Esophagus squamous epithelium (tissue), 5 donors: ENCODE results near the gene OR2V2. TPM values are rescaled to one million over a fixed set of nuclear protein-coding genes. Genes with fewer than 3 reads are reported as not detected.

Experiments used
- DNase-seq: peaks from one replicate; lab custom pipeline; 2025; lab: John Stamatoyannopoulos, UW
- H3K27ac ChIP-seq, 4 donors: fragments of 200-600 bp; sonication (generic); one replicate each; pipeline ENCODE4 v1.5.1; 2016 to 2019; ENCODE audit warnings: mild to moderate bottlenecking in 1 of 4
- H3K27me3 ChIP-seq, 4 donors: fragments of 200-600 bp; sonication (generic); 1 replicate in 3 of 4; 2 replicates in 1 of 4; pipeline versions ENCODE4 v1.5.1 to v1.6.0; 2017 to 2021; ENCODE audit warnings: antibody characterized with exemption in 1 of 4
- H3K36me3 ChIP-seq, 3 donors: fragments of 200-600 bp; sonication (generic); one replicate each; pipeline ENCODE4 v1.5.1; 2016 to 2019
- H3K4me1 ChIP-seq, 3 donors: fragments of 200-600 bp; sonication (generic); one replicate each; pipeline ENCODE4 v1.5.1; 2017 to 2019
- H3K4me3 ChIP-seq, 4 donors: fragments of 200-600 bp; sonication (generic); 1 replicate in 3 of 4; 2 replicates in 1 of 4; pipeline ENCODE4 v1.5.1; 2016 to 2019; ENCODE audit warnings: mild to moderate bottlenecking in 2 of 4, moderate library complexity in 1 of 4
- H3K9me3 ChIP-seq, 3 donors: fragments of 200-600 bp; sonication (generic); one replicate each; pipeline ENCODE4 v1.5.1; 2016 to 2019
- POLR2A ChIP-seq, 4 donors: fragments of 450-650 bp; IDR thresholded peaks; one replicate each; pipeline ENCODE4 v1.6.1; 2017; ENCODE audit warnings: antibody characterized with exemption in 4 of 4, mild to moderate bottlenecking in 4 of 4, moderate library complexity in 3 of 4
- WGBS, 2 donors: methylation state at CpG; one replicate each; pipeline ENCODE4 v1.1.5; 2018; 5-methylcytosine and 5-hydroxymethylcytosine counted together
- intact Hi-C: fragments of 100-400 bp; cut with DNase I; formaldehyde crosslinking; loops from one replicate; pipeline ENCODE4 v1.15.0; 2022
- total RNA-seq, 4 donors: library from RNA; depleted of rRNA; stranded (reverse); fragments of >200 nt; gene quantifications; one replicate each; pipeline ENCODE4 v1.1.0, GENCODE V29; 2016
- TF ChIP-seq, protein P1 (sequence below), 6 experiments: fragments of 450-650 bp in 4 of 6; fragments of 200-600 bp in 2 of 6; sonication (generic) in 2 of 6; IDR thresholded peaks; one replicate each; pipeline ENCODE4 v1.5.1; 2016 to 2019; ENCODE audit warnings: antibody characterized with exemption in 6 of 6, mild to moderate bottlenecking in 4 of 6, moderate library complexity in 4 of 6
- donor health status: DM: yes; HTN: yes; CAD: no.

Gene OR2V2
- total RNA-seq, 4 donors from 2014 or later: not detected

DNA sequence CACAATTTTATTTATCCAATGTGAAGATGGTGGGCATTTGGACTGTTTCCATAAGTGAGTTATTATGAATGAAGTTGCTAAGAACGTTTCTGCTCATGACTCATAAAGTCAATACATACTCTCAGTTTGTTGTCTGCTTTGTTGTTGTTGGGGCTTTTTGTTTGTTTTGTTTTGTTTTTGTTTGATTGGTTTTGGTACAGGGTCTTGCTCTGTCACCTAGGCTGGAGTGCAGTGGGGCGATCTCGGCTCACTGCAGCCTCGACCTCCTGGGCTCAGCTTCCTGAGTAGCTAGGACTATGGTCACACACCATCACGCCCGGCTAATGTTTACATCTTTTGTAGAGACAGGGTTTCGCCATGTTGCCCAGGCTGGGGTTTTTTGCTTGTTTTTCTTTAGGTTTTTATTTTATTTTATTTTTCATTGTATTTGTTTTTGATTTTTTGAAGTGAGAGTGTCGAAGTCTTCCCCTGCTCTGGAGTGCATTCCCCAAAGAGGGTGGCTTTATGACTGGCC, 39.7 kb downstream of the OR2V2 start:
- 34 to 37% methylated on average over 8 of the region's 8 CpGs for WGBS, 2 donors
- Histone ChIP-seq H3K36me3 (no peaks in the 10 kb centered on the region), H3K4me3 (peak overlapping the region in 2 of 4 donors; percentile 79 to 84), H3K27ac (peak overlapping the region in 3 of 4 donors; percentile 90 to 93 (median 91)), H3K27me3 (no peaks in the 10 kb centered on the region), H3K9me3 (no peaks in the 10 kb centered on the region), H3K4me1 (peaks cover 5 to 71% (median 29%) of the 10 kb centered on the region in 3 donors)
- intact Hi-C loops: loop anchor here (10.0 kb wide), 1 partner anchor 78 kb away; the partner anchor contains the start of gene TRIM52
- no peak for TF ChIP-seq POLR2A (IDR thresholded peaks at IDR 0.05)
- TF ChIP-seq, protein P1, sequence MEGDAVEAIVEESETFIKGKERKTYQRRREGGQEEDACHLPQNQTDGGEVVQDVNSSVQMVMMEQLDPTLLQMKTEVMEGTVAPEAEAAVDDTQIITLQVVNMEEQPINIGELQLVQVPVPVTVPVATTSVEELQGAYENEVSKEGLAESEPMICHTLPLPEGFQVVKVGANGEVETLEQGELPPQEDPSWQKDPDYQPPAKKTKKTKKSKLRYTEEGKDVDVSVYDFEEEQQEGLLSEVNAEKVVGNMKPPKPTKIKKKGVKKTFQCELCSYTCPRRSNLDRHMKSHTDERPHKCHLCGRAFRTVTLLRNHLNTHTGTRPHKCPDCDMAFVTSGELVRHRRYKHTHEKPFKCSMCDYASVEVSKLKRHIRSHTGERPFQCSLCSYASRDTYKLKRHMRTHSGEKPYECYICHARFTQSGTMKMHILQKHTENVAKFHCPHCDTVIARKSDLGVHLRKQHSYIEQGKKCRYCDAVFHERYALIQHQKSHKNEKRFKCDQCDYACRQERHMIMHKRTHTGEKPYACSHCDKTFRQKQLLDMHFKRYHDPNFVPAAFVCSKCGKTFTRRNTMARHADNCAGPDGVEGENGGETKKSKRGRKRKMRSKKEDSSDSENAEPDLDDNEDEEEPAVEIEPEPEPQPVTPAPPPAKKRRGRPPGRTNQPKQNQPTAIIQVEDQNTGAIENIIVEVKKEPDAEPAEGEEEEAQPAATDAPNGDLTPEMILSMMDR (IDR thresholded peaks at IDR 0.05): no peak
- DNase-seq: no peak

DNA sequence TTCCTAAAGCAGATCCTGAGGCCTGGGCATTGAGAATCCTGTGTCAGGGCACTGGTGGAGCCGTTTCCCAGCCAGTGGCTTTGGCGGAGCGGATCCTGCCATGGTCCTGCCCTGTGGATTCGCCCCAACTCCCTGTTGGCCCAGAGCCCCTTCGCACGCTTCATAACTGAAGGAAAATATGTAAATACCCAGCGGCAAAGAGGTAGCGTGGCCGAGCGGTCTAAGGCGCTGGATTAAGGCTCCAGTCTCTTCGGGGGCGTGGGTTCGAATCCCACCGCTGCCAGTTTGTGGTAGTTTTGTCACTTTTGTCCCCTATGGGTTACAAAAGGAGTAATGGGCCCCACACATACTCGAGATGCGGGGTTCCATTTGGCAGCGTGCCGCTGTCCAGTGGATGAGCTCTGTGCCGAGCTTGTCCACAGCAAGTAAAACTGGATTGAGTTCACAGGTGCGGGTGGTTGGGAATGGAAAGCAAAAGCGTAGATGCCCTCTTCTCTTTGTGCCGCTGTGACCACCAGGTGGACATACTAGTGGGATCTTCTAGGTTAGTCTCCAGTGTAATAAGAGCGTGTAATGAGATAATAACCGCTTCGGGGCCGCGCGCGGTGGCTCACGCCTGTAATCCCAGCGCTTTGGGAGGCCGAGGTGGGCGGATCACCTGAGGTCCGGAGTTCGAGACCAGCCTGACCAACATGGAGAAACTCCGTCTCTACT, 40.3 kb downstream of the OR2V2 start:
- intact Hi-C loops: loop anchor here (10.0 kb wide), 1 partner anchor 77 kb away; the partner anchor contains the start of gene TRIM52
- DNase-seq: no peak
- H3K9me3 ChIP-seq: no peaks in the 10 kb centered on the region
- H3K36me3 ChIP-seq: no peaks in the 10 kb centered on the region
- H3K4me1 ChIP-seq: peaks cover 10 to 74% (median 24%) of the 10 kb centered on the region in 3 donors
- TF ChIP-seq, protein P1 (IDR thresholded peaks at IDR 0.05): peak in 2 of 6 experiments; percentile 14 to 36
- TF ChIP-seq POLR2A (IDR thresholded peaks at IDR 0.05): no peak
- WGBS, 2 donors: 2 to 8% methylated on average over 27 to 32 of the region's 37 CpGs
- peak overlapping the region; percentile 37 to 93 (median 90) for H3K27ac ChIP-seq
- no peaks in the 10 kb centered on the region for H3K27me3 ChIP-seq
- H3K4me3 ChIP-seq: peak overlapping the region; percentile 64 to 96 (median 82)

DNA sequence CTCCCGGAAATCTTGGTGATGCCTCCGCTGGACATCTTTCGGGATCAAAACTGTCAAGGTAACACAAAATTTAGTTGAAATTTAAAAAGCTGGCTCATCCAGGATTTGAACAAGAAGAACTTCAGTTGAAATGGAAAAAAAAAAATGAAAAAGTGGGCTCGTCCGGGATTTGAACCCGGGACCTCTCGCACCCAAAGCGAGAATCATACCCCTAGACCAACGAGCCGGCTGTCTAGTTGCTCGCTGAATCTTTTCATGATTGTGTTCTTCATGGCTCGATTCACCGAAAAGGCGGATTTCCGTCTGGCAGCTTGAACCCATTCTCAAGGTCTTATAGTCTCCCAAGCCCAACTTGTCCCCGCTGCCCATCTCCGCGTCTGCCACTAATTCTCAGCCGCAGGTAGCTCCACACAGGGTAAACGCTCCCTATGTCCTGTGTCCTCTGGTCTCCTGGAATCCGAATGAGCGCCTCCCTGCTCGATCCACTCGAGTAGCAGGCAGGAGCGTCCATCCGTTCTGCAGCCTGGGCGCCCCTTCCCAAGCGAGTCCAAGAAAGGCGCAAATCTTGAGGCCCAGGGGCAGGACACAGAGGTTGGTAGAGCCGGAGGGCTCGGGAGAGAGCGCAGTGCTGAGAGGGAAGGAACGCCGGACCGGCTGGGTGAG, 41.4 kb downstream of the OR2V2 start:
- H3K9me3 ChIP-seq: no peaks in the 10 kb centered on the region
- DNase-seq: no peak
- H3K27ac ChIP-seq: peak overlapping the region; percentile 90 to 93 (median 90)
- TF ChIP-seq, protein P1 (IDR thresholded peaks at IDR 0.05): no peak
- no peak for TF ChIP-seq POLR2A (IDR thresholded peaks at IDR 0.05)
- intact Hi-C loops: loop anchor here (10.0 kb wide), 1 partner anchor 76 kb away; the partner anchor contains the start of gene TRIM52
- H3K4me3 ChIP-seq: peak overlapping the region; percentile 64 to 96 (median 82)
- WGBS, 2 donors: 0% methylated on average over 22 to 26 of the region's 35 CpGs
- peaks cover 12 to 75% (median 19%) of the 10 kb centered on the region in 3 donors for H3K4me1 ChIP-seq
- peaks cover 0 to under 1% (median 0%) of the 10 kb centered on the region in 3 donors for H3K36me3 ChIP-seq
- H3K27me3 ChIP-seq: no peaks in the 10 kb centered on the region

DNA sequence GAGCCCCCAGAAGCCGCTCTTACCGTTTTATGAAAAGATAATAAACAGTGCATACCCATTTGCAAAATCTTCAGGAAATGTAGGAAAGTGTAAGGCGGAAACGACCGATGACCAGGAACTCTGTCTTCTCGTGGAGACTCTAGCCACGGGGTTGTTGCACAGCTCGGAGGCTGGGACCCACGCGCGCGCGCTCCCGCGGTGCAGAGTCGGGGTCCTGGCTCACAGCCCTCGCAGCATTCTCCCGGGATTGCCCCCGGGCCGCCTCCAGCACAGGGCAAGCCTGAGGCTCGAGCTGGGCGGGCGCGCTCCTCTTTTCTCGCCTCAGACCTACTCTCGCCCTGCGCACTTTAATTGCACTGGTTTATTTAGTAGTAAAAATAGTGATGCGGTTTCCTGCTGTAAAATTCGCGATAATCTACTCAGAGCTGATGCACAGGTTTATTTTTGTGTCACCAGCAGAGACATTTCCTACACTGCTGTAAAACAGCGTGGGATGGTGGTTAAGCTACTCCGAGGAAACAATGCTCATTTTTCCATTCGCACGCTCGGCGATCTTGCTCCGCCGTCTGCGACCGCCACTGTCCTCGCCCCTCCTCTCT, 42.1 kb downstream of the OR2V2 start:
- no peaks in the 10 kb centered on the region for H3K9me3 ChIP-seq
- TF ChIP-seq POLR2A (IDR thresholded peaks at IDR 0.05): no peak
- TF ChIP-seq, protein P1 (IDR thresholded peaks at IDR 0.05): no peak
- peaks cover 12 to 69% (median 12%) of the 10 kb centered on the region in 3 donors for H3K4me1 ChIP-seq
- intact Hi-C loops: loop anchor here (10.0 kb wide), 1 partner anchor 75 kb away; the partner anchor contains the start of gene TRIM52
- H3K36me3 ChIP-seq: peaks cover 0 to 7% (median 0%) of the 10 kb centered on the region in 3 donors
- peak overlapping the region; percentile 64 to 96 (median 82) for H3K4me3 ChIP-seq
- no peaks in the 10 kb centered on the region for H3K27me3 ChIP-seq
- WGBS, 2 donors: 0% methylated on average over 22 to 36 of the region's 41 CpGs
- H3K27ac ChIP-seq: peak overlapping the region; percentile 90 to 93 (median 90)
- DNase-seq: no peak
